Activated CD8-positive, alpha-beta T cell treated with anti-CD3 and anti-CD28 coated beads for 36 hours (primary cell): Measurements from ENCODE around the gene GATAD2A. TPM values are rescaled to one million over a fixed set of nuclear protein-coding genes. Genes with fewer than 3 reads are reported as not detected.
"Not testable (repeated sequence)": the region's sequence is repeated elsewhere in the genome, so short reads cannot be mapped to it uniquely, and the experiment has no call there.

Experiments
- ATAC-seq: fragments of 200-7000 bp; cut with Tn5 transposase; one replicate; pipeline ENCODE4 v1.10.0; 2021; ENCODE audit warnings: mild to moderate bottlenecking, moderate library complexity
- CTCF ChIA-PET: fragments of 350-600 bp; sonication (Branson Sonifier 250); formaldehyde crosslinking; loops from one replicate; lab custom pipeline; 2021; ENCODE audit warnings: antibody characterized with exemption; lab: Charles Lee
- POLR2A ChIA-PET: fragments of 350-600 bp; sonication (Branson Sonifier 250); formaldehyde crosslinking; loops from one replicate; lab custom pipeline; 2021; ENCODE audit warnings: antibody characterized with exemption; lab: Charles Lee
- DNase-seq: peaks from one replicate; pipeline ENCODE4 v3.0.0-alpha.2; 2020
- H3K27ac Mint-ChIP-seq: one replicate; pipeline ENCODE4 v1.8.0; 2021; ENCODE audit warnings: mild to moderate bottlenecking, mixed read lengths
- H3K27me3 Mint-ChIP-seq: one replicate; pipeline ENCODE4 v1.8.0; 2021; ENCODE audit warnings: mixed read lengths
- H3K36me3 Mint-ChIP-seq: one replicate; pipeline ENCODE4 v1.8.0; 2021; ENCODE audit warnings: low read depth, mixed read lengths
- H3K4me1 Mint-ChIP-seq: one replicate; pipeline ENCODE4 v1.8.0; 2021; ENCODE audit warnings: low read depth, mixed read lengths
- H3K4me3 Mint-ChIP-seq: one replicate; pipeline ENCODE4 v1.8.0; 2021; ENCODE audit warnings: mild to moderate bottlenecking, moderate library complexity, mixed read lengths
- H3K9me3 Mint-ChIP-seq: one replicate; pipeline ENCODE4 v1.8.0; 2021; ENCODE audit warnings: mixed read lengths
- CTCF ChIP-seq: fragments of 200-600 bp; IDR thresholded peaks from one replicate; pipeline ENCODE4 v1.8.0; 2022; ENCODE audit warnings: antibody characterized with exemption, mild to moderate bottlenecking
- intact Hi-C: fragments of 100-400 bp; cut with micrococcal nuclease; formaldehyde crosslinking; loops from one replicate; pipeline ENCODE4 v1.10.0; 2022
- total RNA-seq, 2 experiments: library from RNA; stranded (reverse); gene quantifications; one replicate each; pipeline ENCODE4 v1.2.3, GENCODE V29; 2021

GATAD2A gene
- total RNA-seq, 2 experiments from 2014 or later: 132 to 136 TPM

GRCh38 chr19:19372656-19373416 is 32.6 kb upstream of the GATAD2A start:
- POLR2A ChIA-PET: interaction anchor here (0.6 to 1.5 kb wide), 3 partner anchors 9 to 23 kb away, joined by 3 to 4 read pairs (median 3); no protein-coding TSS in a partner anchor
- no peak for TF ChIP-seq CTCF
- ATAC-seq (peak; percentile 95), DNase-seq (peak; percentile 60)
- Mint-ChIP-seq H3K9me3 (no peaks in the 10 kb centered on the region), H3K4me1 (peaks cover 7% of the 10 kb centered on the region), H3K4me3 (peak overlapping the region; percentile 59), H3K27ac (peak overlapping the region; percentile 94), H3K36me3 (no peaks in the 10 kb centered on the region), H3K27me3 (no peaks in the 10 kb centered on the region)
- CTCF ChIA-PET: interaction anchor here (0.9 to 3.6 kb wide), 6 partner anchors 8 to 271 kb away, joined by 3 to 28 read pairs (median 4); partner anchors contain the start of gene GMIP
- intact Hi-C loops: no loop called here

- H3K9me3 Mint-ChIP-seq: no peaks in the 10 kb centered on the region
- H3K27ac Mint-ChIP-seq: no peak overlapping the region
- ChIA-PET POLR2A (interaction anchor here (1.0 to 1.3 kb wide), 2 partner anchors 17 to 18 kb away, joined by 3 read pairs; no protein-coding TSS in a partner anchor), CTCF (interaction anchor here (1.9 to 2.7 kb wide), 2 partner anchors 13 to 111 kb away, joined by 6 to 10 read pairs; no protein-coding TSS in a partner anchor)
- H3K4me3 Mint-ChIP-seq: no peak overlapping the region
- intact Hi-C loops: no loop called here
- H3K27me3 Mint-ChIP-seq: no peaks in the 10 kb centered on the region
- ATAC-seq: no peak
- TF ChIP-seq CTCF: no peak
- no peaks in the 10 kb centered on the region for H3K36me3 Mint-ChIP-seq
- H3K4me1 Mint-ChIP-seq: peaks cover 2% of the 10 kb centered on the region
- DNase-seq: no peak
Measured at GRCh38 chr19:19379527-19379926, 25.9 kb upstream of the GATAD2A start.

- ATAC-seq, H3K4me3 Mint-ChIP-seq, H3K4me1 Mint-ChIP-seq, DNase-seq, H3K27ac Mint-ChIP-seq, H3K9me3 Mint-ChIP-seq, intact Hi-C loops, H3K36me3 Mint-ChIP-seq, H3K27me3 Mint-ChIP-seq: not testable (repeated sequence)
- ChIA-PET POLR2A (interaction anchor here (0.6 to 1.3 kb wide), 4 partner anchors 17 to 105 kb away, joined by 3 read pairs; no protein-coding TSS in a partner anchor), CTCF (interaction anchor here (1.9 to 2.7 kb wide), 2 partner anchors 14 to 110 kb away, joined by 6 to 10 read pairs; no protein-coding TSS in a partner anchor)
Measured at GRCh38 chr19:19380316-19380715, 25.2 kb upstream of the GATAD2A start.

- DNase-seq: no peak
- peaks cover 2% of the 10 kb centered on the region for H3K4me1 Mint-ChIP-seq
- intact Hi-C loops: no loop called here
- no peak for TF ChIP-seq CTCF
- H3K27me3 Mint-ChIP-seq: no peaks in the 10 kb centered on the region
- no peaks in the 10 kb centered on the region for H3K36me3 Mint-ChIP-seq
- POLR2A ChIA-PET: interaction anchor here (0.9 kb wide), 1 partner anchor 16 kb away, joined by 3 read pairs; no protein-coding TSS in a partner anchor
- CTCF ChIA-PET: interaction anchor here (1.9 kb wide), 1 partner anchor 109 kb away, joined by 6 read pairs; no protein-coding TSS in a partner anchor
- H3K4me3 Mint-ChIP-seq: no peak overlapping the region
- H3K9me3 Mint-ChIP-seq: no peaks in the 10 kb centered on the region
- no peak for ATAC-seq
- H3K27ac Mint-ChIP-seq: no peak overlapping the region
Measured at GRCh38 chr19:19381007-19381926, 24.2 kb upstream of the GATAD2A start.

- ATAC-seq: no peak
- H3K36me3 Mint-ChIP-seq: peaks cover under 1% of the 10 kb centered on the region
- no peak for TF ChIP-seq CTCF
- POLR2A ChIA-PET: no interaction called here
- CTCF ChIA-PET: no interaction called here
- no peak overlapping the region for H3K4me3 Mint-ChIP-seq
- peaks cover 4% of the 10 kb centered on the region for H3K4me1 Mint-ChIP-seq
- DNase-seq: no peak
- intact Hi-C loops: no loop called here
- no peaks in the 10 kb centered on the region for H3K9me3 Mint-ChIP-seq
- H3K27me3 Mint-ChIP-seq: no peaks in the 10 kb centered on the region
- no peak overlapping the region for H3K27ac Mint-ChIP-seq
Measured at GRCh38 chr19:19382118-19382517, 23.4 kb upstream of the GATAD2A start.
